ENCODE measurements around the gene KIF4A.
"Not testable (repeated sequence)": the region's sequence is repeated elsewhere in the genome, so short reads cannot be mapped to it uniquely, and the experiment has no call there.

The KIF4A gene

GRCh38 chrX:70293621-70294020, 3.7 kb downstream of the KIF4A start:
- Histone ChIP-seq H3K4me1 (ENCODE audit: insufficient read depth, low read length) (0 out of 2 replicates have a peak, but pooled peaks cover 4% of the 10 kb centered on the region), H3K9ac (ENCODE audit: low read depth, low read length) (no peak overlapping the region), H3K4me3 (ENCODE audit: low read length) (no peak overlapping the region), H3K27ac (ENCODE audit: low read length) (no peak overlapping the region), H3K36me3 (ENCODE audit: insufficient read depth, low read depth, low read length) (peaks cover 42% of the 10 kb centered on the region), H3K9me3 (ENCODE audit: insufficient read depth, low read depth, low read length) (no peaks in the 10 kb centered on the region), H3K27me3 (ENCODE audit: insufficient read depth, low read length) (no peaks in the 10 kb centered on the region)

DNA sequence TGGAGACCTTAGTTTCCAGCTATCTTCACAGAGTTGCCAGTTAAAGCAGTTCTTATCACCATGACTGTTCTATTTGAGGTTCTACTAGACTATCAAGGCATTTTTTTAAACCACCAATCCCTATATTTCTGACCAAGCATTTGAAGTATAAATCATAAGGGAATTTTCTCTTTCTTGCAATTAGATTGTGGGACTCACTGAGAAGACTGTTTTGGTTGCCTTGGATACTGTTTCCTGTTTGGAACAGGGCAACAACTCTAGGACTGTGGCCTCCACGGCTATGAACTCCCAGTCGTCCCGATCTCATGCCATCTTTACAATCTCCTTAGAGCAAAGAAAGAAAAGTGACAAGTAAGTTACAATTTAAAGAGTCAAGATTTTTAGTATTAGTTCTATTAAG, 11.8 kb downstream of the KIF4A start:
- no peak overlapping the region for H3K9ac ChIP-seq (ENCODE audit: low read depth, low read length)
- no peaks in the 10 kb centered on the region for H3K27me3 ChIP-seq (ENCODE audit: insufficient read depth, low read length)
- peaks cover 71% of the 10 kb centered on the region for H3K36me3 ChIP-seq (ENCODE audit: insufficient read depth, low read depth, low read length)

DNA sequence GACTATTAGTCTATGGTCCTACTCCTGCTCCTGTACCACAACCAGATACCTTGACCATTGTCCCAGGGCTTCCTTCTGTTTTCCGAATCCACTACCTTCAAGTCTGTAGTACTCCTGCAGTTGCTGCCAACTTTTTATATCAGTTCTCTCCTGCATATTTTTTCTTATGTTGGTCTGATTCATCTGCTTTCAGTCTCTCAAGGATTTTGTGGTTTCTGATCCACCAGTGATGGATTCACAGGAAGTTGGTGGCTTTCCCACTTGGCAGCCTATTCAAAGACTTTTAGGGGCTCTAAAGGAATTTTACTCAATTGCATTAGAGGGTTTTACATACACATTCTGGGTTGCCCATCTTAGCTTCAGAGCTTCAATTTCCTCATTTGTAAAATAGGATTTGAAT, 23.6 kb downstream of the KIF4A start:
- no peaks in the 10 kb centered on the region for H3K27me3 ChIP-seq (ENCODE audit: insufficient read depth, low read length)
- no peaks in the 10 kb centered on the region for H3K4me1 ChIP-seq (ENCODE audit: insufficient read depth, low read length)
- H3K4me3 ChIP-seq (ENCODE audit: low read length) = no peak overlapping the region
- H3K9me3 ChIP-seq (ENCODE audit: insufficient read depth, low read depth, low read length) = no peaks in the 10 kb centered on the region
- H3K27ac ChIP-seq (ENCODE audit: low read length) = no peak overlapping the region
- no peak overlapping the region for H3K9ac ChIP-seq (ENCODE audit: low read depth, low read length)
- peaks cover 22% of the 10 kb centered on the region for H3K36me3 ChIP-seq (ENCODE audit: insufficient read depth, low read depth, low read length)

More for the DNA sequence above, 11.8 kb downstream of the KIF4A start:
- no peak overlapping the region for H3K4me3 ChIP-seq (ENCODE audit: low read length)
- H3K27ac ChIP-seq (ENCODE audit: low read length) = no peak overlapping the region
- H3K4me1 ChIP-seq (ENCODE audit: insufficient read depth, low read length) = no peaks in the 10 kb centered on the region
- H3K9me3 ChIP-seq (ENCODE audit: insufficient read depth, low read depth, low read length) = no peaks in the 10 kb centered on the region

DNA sequence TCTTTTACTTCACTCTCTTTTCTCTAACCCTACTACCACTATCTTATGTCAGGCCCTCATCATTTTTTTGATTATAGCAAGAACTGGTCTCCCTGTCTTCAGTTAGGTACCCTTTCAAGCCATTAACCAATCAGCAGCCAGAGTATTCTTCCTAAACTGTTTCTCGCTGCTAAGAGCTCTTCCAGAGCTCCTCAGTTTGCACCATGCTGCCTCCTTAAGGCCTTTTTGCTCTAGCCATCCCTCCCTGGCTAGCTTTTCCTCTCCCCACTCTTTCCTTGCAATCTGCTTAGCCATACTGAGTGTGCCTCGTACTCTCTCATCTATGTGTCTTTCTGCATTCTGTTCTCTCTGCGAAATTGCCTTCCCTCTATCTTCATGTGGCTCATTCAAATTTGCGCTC, 32.9 kb downstream of the KIF4A start:
- Histone ChIP-seq H3K9me3 (ENCODE audit: insufficient read depth, low read depth, low read length) (no peaks in the 10 kb centered on the region), H3K27me3 (ENCODE audit: insufficient read depth, low read length) (no peaks in the 10 kb centered on the region), H3K4me3 (ENCODE audit: low read length) (no peak overlapping the region), H3K9ac (ENCODE audit: low read depth, low read length) (no peak overlapping the region), H3K4me1 (ENCODE audit: insufficient read depth, low read length) (no peaks in the 10 kb centered on the region), H3K36me3 (ENCODE audit: insufficient read depth, low read depth, low read length) (no peaks in the 10 kb centered on the region), H3K27ac (ENCODE audit: low read length) (no peak overlapping the region)

GRCh38 chrX:70323628-70324027, 33.7 kb downstream of the KIF4A start:
- H3K36me3 ChIP-seq (ENCODE audit: insufficient read depth, low read depth, low read length); H3K27me3 ChIP-seq (ENCODE audit: insufficient read depth, low read length); H3K9me3 ChIP-seq (ENCODE audit: insufficient read depth, low read depth, low read length); H3K27ac ChIP-seq (ENCODE audit: low read length); H3K4me1 ChIP-seq (ENCODE audit: insufficient read depth, low read length); H3K9ac ChIP-seq (ENCODE audit: low read depth, low read length); H3K4me3 ChIP-seq (ENCODE audit: low read length): not testable (repeated sequence)

DNA sequence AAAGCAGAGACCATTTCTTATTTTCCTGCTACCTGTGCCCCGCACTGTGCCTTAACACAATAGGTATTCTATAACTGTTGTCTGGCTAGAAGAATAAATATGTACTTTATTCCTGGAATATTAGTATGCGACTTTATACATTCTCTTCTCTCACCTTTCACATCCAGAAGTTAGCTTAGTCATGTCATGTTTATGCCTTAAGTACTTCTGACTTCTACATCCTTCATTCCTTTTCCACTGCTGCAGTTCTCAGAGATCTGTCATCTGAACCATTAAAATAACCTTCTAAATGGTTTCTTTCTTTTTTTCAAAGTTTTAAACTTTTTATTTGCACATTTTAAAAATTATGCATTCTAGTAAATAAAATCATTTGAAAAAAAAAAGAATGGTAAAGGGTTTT, 34.4 kb downstream of the KIF4A start:
- Histone ChIP-seq H3K27ac (ENCODE audit: low read length) (no peak overlapping the region), H3K36me3 (ENCODE audit: insufficient read depth, low read depth, low read length) (peaks cover 13% of the 10 kb centered on the region; the same call in 1 of the 2 replicates), H3K4me3 (ENCODE audit: low read length) (no peak overlapping the region), H3K27me3 (ENCODE audit: insufficient read depth, low read length) (no peaks in the 10 kb centered on the region), H3K9ac (ENCODE audit: low read depth, low read length) (no peak overlapping the region), H3K4me1 (ENCODE audit: insufficient read depth, low read length) (no peaks in the 10 kb centered on the region), H3K9me3 (ENCODE audit: insufficient read depth, low read depth, low read length) (no peaks in the 10 kb centered on the region)

- H3K27ac ChIP-seq (ENCODE audit: low read length) = no peak overlapping the region
- no peak overlapping the region for H3K4me3 ChIP-seq (ENCODE audit: low read length)
- H3K9ac ChIP-seq (ENCODE audit: low read depth, low read length) = no peak overlapping the region
- peaks cover 63% of the 10 kb centered on the region; the same call in 1 of the 2 replicates for H3K36me3 ChIP-seq (ENCODE audit: insufficient read depth, low read depth, low read length)
- H3K4me1 ChIP-seq (ENCODE audit: insufficient read depth, low read length) = no peaks in the 10 kb centered on the region
- no peaks in the 10 kb centered on the region for H3K9me3 ChIP-seq (ENCODE audit: insufficient read depth, low read depth, low read length)
- no peaks in the 10 kb centered on the region for H3K27me3 ChIP-seq (ENCODE audit: insufficient read depth, low read length)
Measured at GRCh38 chrX:70331161-70331560, 41.3 kb downstream of the KIF4A start.

GRCh38 chrX:70332600-70332999, 42.7 kb downstream of the KIF4A start:
- Histone ChIP-seq H3K9me3 (ENCODE audit: insufficient read depth, low read depth, low read length) (no peaks in the 10 kb centered on the region), H3K27ac (ENCODE audit: low read length) (no peak overlapping the region), H3K4me1 (ENCODE audit: insufficient read depth, low read length) (no peaks in the 10 kb centered on the region), H3K4me3 (ENCODE audit: low read length) (no peak overlapping the region), H3K9ac (ENCODE audit: low read depth, low read length) (no peak overlapping the region), H3K27me3 (ENCODE audit: insufficient read depth, low read length) (no peaks in the 10 kb centered on the region), H3K36me3 (ENCODE audit: insufficient read depth, low read depth, low read length) (peaks cover 67% of the 10 kb centered on the region; the same call in 1 of the 2 replicates)

DNA sequence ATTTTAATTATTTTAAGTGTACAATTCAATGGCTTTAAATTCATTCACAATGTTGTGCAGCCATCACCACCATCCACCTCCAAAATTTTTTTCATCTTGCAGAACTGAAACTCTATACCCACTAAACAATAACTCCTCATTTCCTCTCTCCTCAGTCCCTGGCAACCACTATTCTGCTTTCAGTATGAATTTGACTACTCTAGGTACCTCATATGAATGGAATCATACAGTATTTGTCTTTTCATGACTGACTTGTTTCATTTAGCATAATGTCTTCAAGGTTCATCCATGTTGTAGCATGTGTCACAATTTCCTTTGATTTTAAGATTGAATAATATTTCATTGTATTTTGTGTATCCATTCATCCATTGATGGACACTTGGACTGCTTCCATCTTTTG, 46.9 kb downstream of the KIF4A start:
- Histone ChIP-seq H3K27me3 (ENCODE audit: insufficient read depth, low read length) (no peaks in the 10 kb centered on the region), H3K4me3 (ENCODE audit: low read length) (no peak overlapping the region), H3K27ac (ENCODE audit: low read length) (no peak overlapping the region), H3K9me3 (ENCODE audit: insufficient read depth, low read depth, low read length) (no peaks in the 10 kb centered on the region), H3K9ac (ENCODE audit: low read depth, low read length) (no peak overlapping the region), H3K4me1 (ENCODE audit: insufficient read depth, low read length) (no peaks in the 10 kb centered on the region), H3K36me3 (ENCODE audit: insufficient read depth, low read depth, low read length) (peaks cover 36% of the 10 kb centered on the region)

GRCh38 chrX:70338290-70338689, 48.4 kb downstream of the KIF4A start:
- no peak overlapping the region for H3K27ac ChIP-seq (ENCODE audit: low read length)
- no peak overlapping the region for H3K4me3 ChIP-seq (ENCODE audit: low read length)
- no peaks in the 10 kb centered on the region for H3K4me1 ChIP-seq (ENCODE audit: insufficient read depth, low read length)
- no peaks in the 10 kb centered on the region for H3K9me3 ChIP-seq (ENCODE audit: insufficient read depth, low read depth, low read length)
- H3K9ac ChIP-seq (ENCODE audit: low read depth, low read length) = no peak overlapping the region
- peaks cover 48% of the 10 kb centered on the region for H3K36me3 ChIP-seq (ENCODE audit: insufficient read depth, low read depth, low read length)
- H3K27me3 ChIP-seq (ENCODE audit: insufficient read depth, low read length) = no peaks in the 10 kb centered on the region

GRCh38 chrX:70343435-70343834, 53.5 kb downstream of the KIF4A start:
- H3K27me3 ChIP-seq (ENCODE audit: insufficient read depth, low read length) = no peaks in the 10 kb centered on the region
- H3K9me3 ChIP-seq (ENCODE audit: insufficient read depth, low read depth, low read length) = peaks cover 11% of the 10 kb centered on the region
- no peak overlapping the region for H3K4me3 ChIP-seq (ENCODE audit: low read length)
- H3K27ac ChIP-seq (ENCODE audit: low read length) = no peak overlapping the region
- peaks cover 64% of the 10 kb centered on the region for H3K36me3 ChIP-seq (ENCODE audit: insufficient read depth, low read depth, low read length)
- no peaks in the 10 kb centered on the region for H3K4me1 ChIP-seq (ENCODE audit: insufficient read depth, low read length)
- no peak overlapping the region for H3K9ac ChIP-seq (ENCODE audit: low read depth, low read length)

- Histone ChIP-seq H3K27ac (ENCODE audit: low read length) (no peak overlapping the region), H3K9me3 (ENCODE audit: insufficient read depth, low read depth, low read length) (peaks cover 11% of the 10 kb centered on the region), H3K4me1 (ENCODE audit: insufficient read depth, low read length) (no peaks in the 10 kb centered on the region), H3K36me3 (ENCODE audit: insufficient read depth, low read depth, low read length) (peaks cover 73% of the 10 kb centered on the region), H3K27me3 (ENCODE audit: insufficient read depth, low read length) (no peaks in the 10 kb centered on the region), H3K9ac (ENCODE audit: low read depth, low read length) (no peak overlapping the region), H3K4me3 (ENCODE audit: low read length) (no peak overlapping the region)
Measured at GRCh38 chrX:70346418-70347070, 56.6 kb downstream of the KIF4A start.

Data from iPS-20b (cell line).